Body of pancreas (tissue), 4 donors: ENCODE data around the gene ZNF385D.

Source experiments
- CTCF ChIP-seq, 7 experiments: fragments of 450-650 bp in 4 of 7; fragments of 200-600 bp in 3 of 7; sonication (generic) in 3 of 7; IDR thresholded peaks; one replicate each; pipeline ENCODE4 v1.5.1; 2016 to 2019; ENCODE audit warnings: antibody characterized with exemption in 7 of 7
- POLR2A ChIP-seq, 3 donors: fragments of 450-650 bp; IDR thresholded peaks; one replicate each; pipeline ENCODE4 v1.6.1; 2016; ENCODE audit warnings: antibody characterized with exemption in 3 of 3, mild to moderate bottlenecking in 2 of 3

GRCh38 chr3:21745966-21746365, 5.0 kb downstream of the ZNF385D start:
- TF ChIP-seq CTCF (IDR thresholded peaks at IDR 0.05), result no peak
- TF ChIP-seq POLR2A (IDR thresholded peaks at IDR 0.05), result no peak
